ENCODE measurements around the gene LONP2. TPM values are rescaled to one million over a fixed set of nuclear protein-coding genes. Genes with fewer than 3 reads are reported as not detected.

Gene LONP2
- total and polyA plus RNA-seq, 2 of the 13 experiments (the other 11 are each of a cell fraction or from before 2014, with no cell fraction given) = 39.2 to 63.3 TPM

- no peak for TF ChIP-seq BCLAF1 (IDR thresholded peaks at IDR 0.05)
- no peak for TF ChIP-seq FUBP1 (CRISPR knock-in tag; IDR thresholded peaks at IDR 0.05; ENCODE audit: borderline replicate concordance)
- TF ChIP-seq ZBTB7B (CRISPR knock-in tag; IDR thresholded peaks at IDR 0.05) = 0 out of 2 replicates have a peak, but pooled peaks have one; percentile 53
- TF ChIP-seq TEAD2 (CRISPR knock-in tag; IDR thresholded peaks at IDR 0.05) = no peak
- TF ChIP-seq SP2 (CRISPR knock-in tag; IDR thresholded peaks at IDR 0.05) = no peak
- TF ChIP-seq SRSF1 (optimal IDR thresholded peaks at IDR 0.05; ENCODE audit: low read depth, low read length) = no peak
- TF ChIP-seq TRAFD1 (CRISPR knock-in tag; IDR thresholded peaks at IDR 0.05; ENCODE audit: borderline replicate concordance) = no peak
- 0 out of 2 replicates have a peak, but pooled peaks have one; percentile 61 for TF ChIP-seq ZNF557 (CRISPR knock-in tag; IDR thresholded peaks at IDR 0.05)
- TF ChIP-seq HMG20B (CRISPR knock-in tag; conservative IDR thresholded peaks at IDR 0.05) = 0 out of 2 replicates have a peak, but pooled peaks have one; percentile 14
- TF ChIP-seq ZSCAN31 (CRISPR knock-in tag; IDR thresholded peaks at IDR 0.05; ENCODE audit: low read depth) = no peak
- peak; percentile 72 for TF ChIP-seq SAP130 (CRISPR knock-in tag; IDR thresholded peaks at IDR 0.05; ENCODE audit: low read depth)
- TF ChIP-seq ZNF142 (CRISPR knock-in tag; IDR thresholded peaks at IDR 0.05) = no peak
- no peak for TF ChIP-seq JUNB (CRISPR knock-in tag; IDR thresholded peaks at IDR 0.05; ENCODE audit: borderline replicate concordance)
- peak; percentile 49 to 66; a peak in 2 of 4 replicates for TF ChIP-seq EP300 (IDR thresholded peaks at IDR 0.05; ENCODE audit: low read depth in 2 of 2, low read length in 2 of 2)
- TF ChIP-seq EP300 (CRISPR knock-in tag; IDR thresholded peaks at IDR 0.05; ENCODE audit: borderline replicate concordance) = no peak
- TF ChIP-seq HNF4G (IDR thresholded peaks at IDR 0.05; ENCODE audit: borderline replicate concordance, low read depth, low read length) = peak; percentile 90
- TF ChIP-seq HNF4G (CRISPR knock-in tag; IDR thresholded peaks at IDR 0.05; ENCODE audit: borderline replicate concordance, low read depth) = peak; percentile 70
These were observed 8.5 kb upstream of the LONP2 start (continued) for GRCh38 chr16:48235556-48236136.
